MCF 10A (cell line): ENCODE results near the gene LY9. TPM values are rescaled to one million over a fixed set of nuclear protein-coding genes. Genes with fewer than 3 reads are reported as not detected.

Source experiments
- BruUV-seq: library from RNA; stranded (reverse); fragments of 400-500 nt; replicated peaks from 2 replicates; lab custom pipeline; 2021; lab: Mats Ljungman, UMichigan
- CTCF ChIA-PET: fragments of 300-600 bp; sonication (Branson Sonifier 250); formaldehyde crosslinking; extraction: SDS; loops from one replicate; lab custom pipeline; 2021; ENCODE audit warnings: antibody characterized with exemption, inconsistent platforms; lab: Yijun Ruan, JAX
- POLR2A ChIA-PET: fragments of 300-600, 350-650 bp; sonication (Branson Sonifier 250); formaldehyde crosslinking; extraction: SDS; loops from one replicate; lab custom pipeline; 2020; ENCODE audit warnings: antibody characterized with exemption, inconsistent platforms; lab: Yijun Ruan, JAX
- DNase-seq: peaks from one replicate; pipeline ENCODE4 v3.0.0-alpha.2; 2018; ENCODE audit not compliant: unreplicated experiment
- H3K27ac Mint-ChIP-seq: one replicate; pipeline ENCODE4 v1.8.0; 2022; ENCODE audit warnings: mild to moderate bottlenecking, low read depth, mixed read lengths; ENCODE audit not compliant: unreplicated experiment
- H3K27me3 Mint-ChIP-seq: one replicate; pipeline ENCODE4 v1.8.0; 2022; ENCODE audit warnings: mixed read lengths; ENCODE audit not compliant: insufficient read depth, unreplicated experiment
- H3K36me3 Mint-ChIP-seq: one replicate; pipeline ENCODE4 v1.8.0; 2022; ENCODE audit warnings: mild to moderate bottlenecking, moderate library complexity, mixed read lengths; ENCODE audit not compliant: insufficient read depth, unreplicated experiment
- H3K4me1 Mint-ChIP-seq: one replicate; pipeline ENCODE4 v1.8.0; 2022; ENCODE audit warnings: mixed read lengths; ENCODE audit not compliant: insufficient read depth, unreplicated experiment
- H3K4me3 Mint-ChIP-seq: one replicate; pipeline ENCODE4 v1.8.0; 2022; ENCODE audit warnings: mild to moderate bottlenecking, moderate library complexity, mixed read lengths; ENCODE audit not compliant: unreplicated experiment
- H3K9me3 Mint-ChIP-seq: one replicate; pipeline ENCODE4 v1.8.0; 2022; ENCODE audit warnings: mixed read lengths; ENCODE audit not compliant: unreplicated experiment
- CTCF ChIP-seq: fragments of 200-600 bp; IDR thresholded peaks from one replicate; pipeline ENCODE4 v1.8.0; 2022; ENCODE audit warnings: antibody characterized with exemption, mild to moderate bottlenecking; ENCODE audit not compliant: unreplicated experiment
- intact Hi-C: fragments of 100-400 bp; cut with micrococcal nuclease; formaldehyde crosslinking; loops from 2 replicates; pipeline ENCODE4 v1.14.1; 2022
- total RNA-seq: library from RNA; stranded (reverse); gene quantifications from 2 replicates; pipeline ENCODE4 v1.2.3, GENCODE V29; 2022

The LY9 gene
- total RNA-seq, 1 experiment from 2014 or later = not detected

- no peak overlapping the region for H3K4me3 Mint-ChIP-seq
- no peak for TF ChIP-seq CTCF
- intact Hi-C loops = loop anchor here (5.0 kb wide), 1 partner anchor 260 kb away; the partner anchor contains the start of gene KLHDC9
- ChIA-PET POLR2A (interaction anchor here (0.6 to 3.5 kb wide), 3 partner anchors 116 to 260 kb away, joined by 3 to 20 read pairs (median 4); no protein-coding TSS in a partner anchor), CTCF (interaction anchor here (0.6 to 5.0 kb wide), 22 partner anchors 10 to 302 kb away, joined by 3 to 139 read pairs (median 4); partner anchors contain the start of gene ITLN2)
- H3K9me3 Mint-ChIP-seq = no peaks in the 10 kb centered on the region
- no peaks in the 10 kb centered on the region for H3K36me3 Mint-ChIP-seq
- no peak for DNase-seq
- H3K27me3 Mint-ChIP-seq = no peaks in the 10 kb centered on the region
- no peak overlapping the region for H3K27ac Mint-ChIP-seq
- H3K4me1 Mint-ChIP-seq = no peaks in the 10 kb centered on the region
- no TSS peak for BruUV-seq
Measured at GRCh38 chr1:160836981-160837557, 41.1 kb downstream of the LY9 start.

GRCh38 chr1:160837558-160838205, 41.7 kb downstream of the LY9 start:
- Mint-ChIP-seq H3K4me3 (no peak overlapping the region), H3K27ac (no peak overlapping the region), H3K36me3 (no peaks in the 10 kb centered on the region), H3K9me3 (no peaks in the 10 kb centered on the region), H3K4me1 (no peaks in the 10 kb centered on the region), H3K27me3 (no peaks in the 10 kb centered on the region)
- intact Hi-C loops = loop anchor here (5.0 kb wide), 1 partner anchor 260 kb away; the partner anchor contains the start of gene KLHDC9
- TF ChIP-seq CTCF = no peak
- ChIA-PET CTCF (interaction anchor here (0.6 to 5.0 kb wide), 16 partner anchors 10 to 301 kb away, joined by 3 to 139 read pairs (median 4); partner anchors contain the start of gene ITLN2), POLR2A (interaction anchor here (0.6 to 3.5 kb wide), 2 partner anchors 115 to 246 kb away, joined by 3 to 20 read pairs; no protein-coding TSS in a partner anchor)
- no peak for DNase-seq
- BruUV-seq = no TSS peak

GRCh38 chr1:160838888-160839287, 42.9 kb downstream of the LY9 start:
- intact Hi-C loops = loop anchor here (5.0 kb wide), 1 partner anchor 258 kb away; the partner anchor contains the start of gene KLHDC9
- Mint-ChIP-seq H3K4me1 (no peaks in the 10 kb centered on the region), H3K4me3 (no peak overlapping the region), H3K36me3 (no peaks in the 10 kb centered on the region), H3K27me3 (no peaks in the 10 kb centered on the region), H3K9me3 (no peaks in the 10 kb centered on the region), H3K27ac (no peak overlapping the region)
- BruUV-seq = no TSS peak
- ChIA-PET CTCF (interaction anchor here (0.5 to 6.9 kb wide), 6 partner anchors 47 to 301 kb away, joined by 3 to 51 read pairs (median 4); no protein-coding TSS in a partner anchor), POLR2A (interaction anchor here (0.9 kb wide), 1 partner anchor 182 kb away, joined by 3 read pairs; the partner anchor contains the start of gene F11R)
- no peak for DNase-seq
- no peak for TF ChIP-seq CTCF

- H3K4me1 Mint-ChIP-seq = no peaks in the 10 kb centered on the region
- no peaks in the 10 kb centered on the region for H3K27me3 Mint-ChIP-seq
- H3K4me3 Mint-ChIP-seq = no peak overlapping the region
- TF ChIP-seq CTCF = no peak
- ChIA-PET CTCF (interaction anchor here (0.5 to 6.9 kb wide), 5 partner anchors 9 to 269 kb away, joined by 3 to 51 read pairs (median 5); no protein-coding TSS in a partner anchor), POLR2A (interaction anchor here (0.6 kb wide), 1 partner anchor 21 kb away, joined by 3 read pairs; no protein-coding TSS in a partner anchor)
- H3K36me3 Mint-ChIP-seq = no peaks in the 10 kb centered on the region
- H3K9me3 Mint-ChIP-seq = no peaks in the 10 kb centered on the region
- H3K27ac Mint-ChIP-seq = no peak overlapping the region
- intact Hi-C loops = loop anchor here (5.0 kb wide), 1 partner anchor 258 kb away; the partner anchor contains the start of gene KLHDC9
- no peak for DNase-seq
- no TSS peak for BruUV-seq
Measured at GRCh38 chr1:160839746-160840145, 43.8 kb downstream of the LY9 start.
